GM23338 (cell line): Measurements from ENCODE around the gene SHF. TPM values are rescaled to one million over a fixed set of nuclear protein-coding genes. Genes with fewer than 3 reads are reported as not detected.

Source experiments
- ATAC-seq: fragments of 200-7000 bp; cut with Tn5 transposase; 3 replicates; pipeline ENCODE4 v1.9.1; 2020
- DNase-seq: peaks from one replicate; pipeline ENCODE4 v3.0.0-alpha.2; 2015; ENCODE audit warnings: low spot score
- H2AFZ ChIP-seq: fragments of 200-600 bp; sonication (generic); 2 replicates; pipeline ENCODE4 v1.8.0; 2016; ENCODE audit warnings: antibody characterized with exemption, mild to moderate bottlenecking, moderate library complexity
- H3F3A ChIP-seq: fragments of 200-600 bp; sonication (generic); replicated peaks from 2 replicates; pipeline ENCODE4 v1.8.0; 2017; ENCODE audit warnings: antibody characterized with exemption, mixed run types, low read depth
- H3K27ac ChIP-seq: fragments of 200-600 bp; sonication (generic); 2 replicates; pipeline ENCODE4 v1.6.1; 2016; ENCODE audit warnings: low read depth
- H3K27me3 ChIP-seq: fragments of 200-600 bp; sonication (generic); 2 replicates; pipeline ENCODE4 v1.8.0; 2016; ENCODE audit warnings: mild to moderate bottlenecking, mixed run types, moderate library complexity; ENCODE audit not compliant: insufficient read depth
- H3K36me3 ChIP-seq: fragments of 200-600 bp; sonication (generic); 2 replicates; pipeline ENCODE4 v1.8.0; 2016; ENCODE audit warnings: mild to moderate bottlenecking; ENCODE audit not compliant: insufficient read depth
- H3K4me1 ChIP-seq: fragments of 200-600 bp; sonication (generic); 2 replicates; pipeline ENCODE4 v1.8.0; 2016; ENCODE audit warnings: mild to moderate bottlenecking, moderate library complexity; ENCODE audit not compliant: insufficient read depth
- H3K4me2 ChIP-seq: fragments of 200-600 bp; sonication (generic); 2 replicates; pipeline ENCODE4 v1.7.1; 2017; ENCODE audit warnings: mixed run types
- H3K4me3 ChIP-seq: fragments of 200-600 bp; sonication (generic); 2 replicates; pipeline ENCODE4 v1.6.1; 2016; ENCODE audit warnings: mixed run types
- H3K79me2 ChIP-seq: fragments of 200-600 bp; sonication (generic); replicated peaks from 2 replicates; pipeline ENCODE4 v1.8.0; 2017; ENCODE audit warnings: mild to moderate bottlenecking; ENCODE audit not compliant: insufficient read depth
- H3K9me2 ChIP-seq: fragments of 200-600 bp; sonication (generic); 2 replicates; pipeline ENCODE4 v1.8.0; 2017; ENCODE audit not compliant: insufficient read depth
- H4K20me1 ChIP-seq: fragments of 200-600 bp; sonication (generic); replicated peaks from 2 replicates; pipeline ENCODE4 v1.8.0; 2017; ENCODE audit warnings: mild to moderate bottlenecking; ENCODE audit not compliant: insufficient read depth
- H3K27ac Mint-ChIP-seq: 2 replicates; pipeline ENCODE4 v1.8.0; 2020; ENCODE audit warnings: inconsistent platforms, mild to moderate bottlenecking, moderate library complexity, mixed read lengths
- H3K27me3 Mint-ChIP-seq: 3 replicates; pipeline ENCODE4 v1.8.0; 2022; ENCODE audit warnings: low read depth, mild to moderate bottlenecking, moderate library complexity, mixed read lengths, inconsistent platforms; ENCODE audit not compliant: insufficient read depth, poor library complexity
- H3K36me3 Mint-ChIP-seq: 3 replicates; pipeline ENCODE4 v1.8.0; 2021; ENCODE audit warnings: low read depth, mild to moderate bottlenecking, inconsistent platforms, moderate library complexity, mixed read lengths
- H3K4me1 Mint-ChIP-seq: 3 replicates; pipeline ENCODE4 v1.8.0; 2020; ENCODE audit warnings: mild to moderate bottlenecking, inconsistent platforms, mixed read lengths
- H3K4me3 Mint-ChIP-seq: 3 replicates; pipeline ENCODE4 v1.8.0; 2021; ENCODE audit warnings: moderate library complexity, mild to moderate bottlenecking, inconsistent platforms, mixed read lengths
- H3K9me3 Mint-ChIP-seq: 3 replicates; pipeline ENCODE4 v1.8.0; 2020; ENCODE audit warnings: moderate library complexity, mild to moderate bottlenecking, inconsistent platforms, mixed read lengths
- CREB1 ChIP-seq: fragments of 250-450 bp; sonication (Bioruptor Pico); IDR thresholded peaks from 2 replicates; pipeline ENCODE4 v1.5.0; 2020; ENCODE audit warnings: low read depth, mild to moderate bottlenecking, moderate library complexity
- EZH2phosphoT487 ChIP-seq: fragments of 200-600 bp; sonication (generic); IDR thresholded peaks from one replicate; pipeline ENCODE4 v1.8.1; 2018; ENCODE audit warnings: antibody characterized with exemption; ENCODE audit not compliant: unreplicated experiment
- polyA plus RNA-seq: library from polyadenylated mRNA; unstranded; fragments of >200 nt; fragmentation: Nextera tagmentation; extraction: Ambion mirVana; gene quantifications from 2 replicates; pipeline ENCODE4 v1.2.1, GENCODE V29; 2016
- total RNA-seq: library from RNA; depleted of rRNA; stranded (reverse); fragments of >200 nt; shearing (Covaris generic); gene quantifications from 2 replicates; pipeline ENCODE4 v1.2.3, GENCODE V29; 2014
- TF ChIP-seq, protein P1 (sequence below): IDR thresholded peaks from 2 replicates; pipeline ENCODE4 v1.6.1; 2016; ENCODE audit warnings: antibody characterized with exemption
- TF ChIP-seq, protein P2 (sequence below): IDR thresholded peaks from one replicate; pipeline ENCODE4 v1.6.1; 2018; ENCODE audit warnings: antibody characterized with exemption; ENCODE audit not compliant: unreplicated experiment

SHF gene
- total and polyA plus RNA-seq, 2 experiments from 2014 or later = 5.8 to 15.6 TPM

DNA sequence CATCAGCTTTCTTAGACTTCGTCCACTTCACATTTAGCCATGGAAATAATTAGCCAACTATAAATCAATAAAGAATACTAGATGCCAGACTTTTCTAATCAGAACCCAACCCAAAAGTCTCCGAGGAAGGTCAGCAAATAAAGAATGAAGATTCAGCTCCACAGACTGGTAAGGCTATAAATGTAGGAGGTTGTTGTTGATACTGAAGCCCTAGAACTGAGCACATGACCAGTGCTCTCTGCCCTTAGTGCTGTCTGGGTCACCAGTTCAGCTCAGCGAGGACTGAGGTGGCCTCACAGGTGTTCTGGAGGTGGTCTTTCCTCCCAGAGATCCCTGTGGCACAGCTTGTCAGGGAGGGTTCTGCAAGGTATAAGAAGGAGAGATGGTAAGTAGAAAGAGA lies 43.4 kb upstream of the SHF start:
- peaks cover 4% of the 10 kb centered on the region for H3K27me3 Mint-ChIP-seq
- no peaks in the 10 kb centered on the region for H3K4me1 ChIP-seq
- no peak for DNase-seq
- no peak overlapping the region for H3K27ac ChIP-seq
- H4K20me1 ChIP-seq = no peaks in the 10 kb centered on the region
- no peaks in the 10 kb centered on the region for H3K9me2 ChIP-seq
- no peaks in the 10 kb centered on the region for H3K27me3 ChIP-seq
- H3F3A ChIP-seq = no peaks in the 10 kb centered on the region
- no peaks in the 10 kb centered on the region; the same call in 1 of the 3 replicates for H3K36me3 Mint-ChIP-seq
- no peaks in the 10 kb centered on the region for H3K79me2 ChIP-seq
- no peak overlapping the region for H2AFZ ChIP-seq
- ATAC-seq = no peak
- no peak overlapping the region for H3K4me3 ChIP-seq
- TF ChIP-seq, protein P1, sequence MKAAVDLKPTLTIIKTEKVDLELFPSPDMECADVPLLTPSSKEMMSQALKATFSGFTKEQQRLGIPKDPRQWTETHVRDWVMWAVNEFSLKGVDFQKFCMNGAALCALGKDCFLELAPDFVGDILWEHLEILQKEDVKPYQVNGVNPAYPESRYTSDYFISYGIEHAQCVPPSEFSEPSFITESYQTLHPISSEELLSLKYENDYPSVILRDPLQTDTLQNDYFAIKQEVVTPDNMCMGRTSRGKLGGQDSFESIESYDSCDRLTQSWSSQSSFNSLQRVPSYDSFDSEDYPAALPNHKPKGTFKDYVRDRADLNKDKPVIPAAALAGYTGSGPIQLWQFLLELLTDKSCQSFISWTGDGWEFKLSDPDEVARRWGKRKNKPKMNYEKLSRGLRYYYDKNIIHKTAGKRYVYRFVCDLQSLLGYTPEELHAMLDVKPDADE = no peak
- TF ChIP-seq, protein P2, sequence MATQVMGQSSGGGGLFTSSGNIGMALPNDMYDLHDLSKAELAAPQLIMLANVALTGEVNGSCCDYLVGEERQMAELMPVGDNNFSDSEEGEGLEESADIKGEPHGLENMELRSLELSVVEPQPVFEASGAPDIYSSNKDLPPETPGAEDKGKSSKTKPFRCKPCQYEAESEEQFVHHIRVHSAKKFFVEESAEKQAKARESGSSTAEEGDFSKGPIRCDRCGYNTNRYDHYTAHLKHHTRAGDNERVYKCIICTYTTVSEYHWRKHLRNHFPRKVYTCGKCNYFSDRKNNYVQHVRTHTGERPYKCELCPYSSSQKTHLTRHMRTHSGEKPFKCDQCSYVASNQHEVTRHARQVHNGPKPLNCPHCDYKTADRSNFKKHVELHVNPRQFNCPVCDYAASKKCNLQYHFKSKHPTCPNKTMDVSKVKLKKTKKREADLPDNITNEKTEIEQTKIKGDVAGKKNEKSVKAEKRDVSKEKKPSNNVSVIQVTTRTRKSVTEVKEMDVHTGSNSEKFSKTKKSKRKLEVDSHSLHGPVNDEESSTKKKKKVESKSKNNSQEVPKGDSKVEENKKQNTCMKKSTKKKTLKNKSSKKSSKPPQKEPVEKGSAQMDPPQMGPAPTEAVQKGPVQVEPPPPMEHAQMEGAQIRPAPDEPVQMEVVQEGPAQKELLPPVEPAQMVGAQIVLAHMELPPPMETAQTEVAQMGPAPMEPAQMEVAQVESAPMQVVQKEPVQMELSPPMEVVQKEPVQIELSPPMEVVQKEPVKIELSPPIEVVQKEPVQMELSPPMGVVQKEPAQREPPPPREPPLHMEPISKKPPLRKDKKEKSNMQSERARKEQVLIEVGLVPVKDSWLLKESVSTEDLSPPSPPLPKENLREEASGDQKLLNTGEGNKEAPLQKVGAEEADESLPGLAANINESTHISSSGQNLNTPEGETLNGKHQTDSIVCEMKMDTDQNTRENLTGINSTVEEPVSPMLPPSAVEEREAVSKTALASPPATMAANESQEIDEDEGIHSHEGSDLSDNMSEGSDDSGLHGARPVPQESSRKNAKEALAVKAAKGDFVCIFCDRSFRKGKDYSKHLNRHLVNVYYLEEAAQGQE = no peak
- peaks cover 37% of the 10 kb centered on the region for H3K9me3 Mint-ChIP-seq
- H3K4me3 Mint-ChIP-seq = no peak overlapping the region
- no peak overlapping the region for H3K4me2 ChIP-seq
- no peaks in the 10 kb centered on the region; the same call in 2 of the 3 replicates for H3K4me1 Mint-ChIP-seq
- no peaks in the 10 kb centered on the region for H3K36me3 ChIP-seq
- H3K27ac Mint-ChIP-seq = no peak overlapping the region

DNA sequence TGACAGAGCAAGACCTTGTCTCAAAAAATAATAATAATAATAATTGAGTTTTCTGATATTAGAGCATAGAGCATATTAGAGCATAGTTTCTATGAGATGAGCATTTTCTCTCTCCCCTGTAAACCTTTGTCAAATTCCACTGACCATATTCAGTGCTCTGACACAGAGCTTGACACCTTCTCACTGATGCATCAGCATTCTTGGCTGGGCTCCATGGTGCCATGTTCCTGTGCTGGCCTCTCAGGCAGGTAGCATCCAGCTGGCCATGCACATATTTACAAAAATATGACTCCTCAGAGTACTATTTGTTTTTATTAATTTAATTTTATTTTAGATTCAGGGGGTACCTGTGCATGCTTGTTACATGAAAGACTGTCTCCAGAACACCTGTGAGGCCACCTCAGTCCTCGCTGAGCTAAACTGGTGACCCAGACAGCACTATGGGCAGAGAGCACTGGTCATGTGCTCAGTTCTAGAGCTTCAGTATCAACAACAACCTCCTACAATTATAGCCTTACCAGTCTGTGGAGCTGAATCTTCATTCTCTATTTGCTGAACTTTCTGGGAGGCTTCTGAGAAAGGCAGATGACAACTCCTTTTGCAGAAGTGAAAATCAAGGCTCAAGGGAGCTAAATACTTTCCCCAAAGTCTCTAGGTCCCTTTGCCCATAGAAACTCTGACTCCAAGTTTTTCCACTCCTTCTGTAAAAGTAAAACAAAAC lies 42.6 kb upstream of the SHF start:
- Mint-ChIP-seq H3K9me3 (peaks cover 34% of the 10 kb centered on the region), H3K36me3 (no peaks in the 10 kb centered on the region; the same call in 1 of the 3 replicates), H3K4me3 (no peak overlapping the region), H3K27ac (no peak overlapping the region), H3K4me1 (no peaks in the 10 kb centered on the region; the same call in 2 of the 3 replicates), H3K27me3 (peaks cover 4% of the 10 kb centered on the region)
- Histone ChIP-seq H3K4me1 (no peaks in the 10 kb centered on the region), H3K27me3 (no peaks in the 10 kb centered on the region), H3K36me3 (no peaks in the 10 kb centered on the region), H3K4me3 (no peak overlapping the region), H3K4me2 (no peak overlapping the region), H4K20me1 (0 out of 2 replicates have a peak, but pooled peaks cover under 1% of the 10 kb centered on the region), H3F3A (no peaks in the 10 kb centered on the region), H3K79me2 (no peaks in the 10 kb centered on the region), H3K9me2 (no peaks in the 10 kb centered on the region), H2AFZ (no peak overlapping the region), H3K27ac (no peak overlapping the region)
- DNase-seq (no peak), ATAC-seq (no peak)
- TF ChIP-seq EZH2phosphoT487 (no peak), CREB1 (CRISPR knock-in tag) (no peak)
